Activated naive CD8-positive, alpha-beta T cell treated with anti-CD3 and anti-CD28 coated beads, Interleukin-2, amount 50 U/mL, for 24 hours (primary cell): Measurements from ENCODE around the gene VWA8.
"Not testable (repeated sequence)": the region's sequence is repeated elsewhere in the genome, so short reads cannot be mapped to it uniquely, and the experiment has no call there.

Source experiments
- ATAC-seq: fragments of 150-1000 bp; cut with Tn5 transposase; one replicate; pipeline ENCODE4 v1.10.0; 2021
- DNase-seq: peaks from one replicate; pipeline ENCODE4 v3.0.0; 2021
- H3K27ac Mint-ChIP-seq: one replicate; pipeline ENCODE4 v1.8.0; 2021; ENCODE audit warnings: mild to moderate bottlenecking, mixed read lengths
- H3K27me3 Mint-ChIP-seq: one replicate; pipeline ENCODE4 v1.8.0; 2021; ENCODE audit warnings: mixed read lengths
- H3K36me3 Mint-ChIP-seq: one replicate; pipeline ENCODE4 v1.8.0; 2021; ENCODE audit warnings: low read depth, mixed read lengths
- H3K4me1 Mint-ChIP-seq: one replicate; pipeline ENCODE4 v1.8.0; 2021; ENCODE audit warnings: mixed read lengths
- H3K4me3 Mint-ChIP-seq: one replicate; pipeline ENCODE4 v1.8.0; 2021; ENCODE audit warnings: mild to moderate bottlenecking, moderate library complexity, mixed read lengths
- H3K9me3 Mint-ChIP-seq: one replicate; pipeline ENCODE4 v1.8.0; 2021; ENCODE audit warnings: mixed read lengths

Gene VWA8

GRCh38 chr13:41637032-41637431, 323.9 kb downstream of the VWA8 start:
- not testable (repeated sequence) for DNase-seq, H3K27me3 Mint-ChIP-seq, H3K27ac Mint-ChIP-seq, H3K9me3 Mint-ChIP-seq, H3K4me3 Mint-ChIP-seq, ATAC-seq, H3K4me1 Mint-ChIP-seq, H3K36me3 Mint-ChIP-seq

GRCh38 chr13:41636590-41636989, 324.3 kb downstream of the VWA8 start:
- H3K27ac Mint-ChIP-seq, DNase-seq, H3K36me3 Mint-ChIP-seq, H3K9me3 Mint-ChIP-seq, H3K4me3 Mint-ChIP-seq, ATAC-seq, H3K4me1 Mint-ChIP-seq, H3K27me3 Mint-ChIP-seq: not testable (repeated sequence)

DNA sequence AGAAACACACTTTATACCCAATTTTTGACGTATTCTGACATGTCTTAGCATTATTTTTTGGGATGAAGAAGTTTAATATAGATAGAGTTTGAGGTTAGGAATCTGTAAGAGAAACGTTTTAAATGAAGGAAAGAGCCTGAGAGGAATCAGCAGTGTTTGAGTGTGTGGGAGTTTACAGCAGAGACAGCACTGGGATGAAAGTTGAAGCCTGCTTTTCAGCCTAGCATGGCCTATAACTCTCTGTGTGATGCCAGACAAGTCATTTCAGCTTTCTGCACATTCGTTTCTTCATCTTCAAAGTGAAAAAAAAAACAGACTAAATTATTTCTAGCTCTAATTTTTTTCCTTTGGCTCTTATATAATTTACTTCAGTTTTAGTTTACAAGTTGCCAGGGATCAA, 326.5 kb downstream of the VWA8 start:
- Mint-ChIP-seq H3K27me3 (no peaks in the 10 kb centered on the region), H3K36me3 (peaks cover 4% of the 10 kb centered on the region), H3K4me1 (no peaks in the 10 kb centered on the region), H3K4me3 (no peak overlapping the region), H3K27ac (no peak overlapping the region), H3K9me3 (no peaks in the 10 kb centered on the region)
- DNase-seq (no peak), ATAC-seq (no peak)

GRCh38 chr13:41633776-41634175, 327.1 kb downstream of the VWA8 start:
- no peak overlapping the region for H3K27ac Mint-ChIP-seq
- no peaks in the 10 kb centered on the region for H3K9me3 Mint-ChIP-seq
- no peak for DNase-seq
- peaks cover 7% of the 10 kb centered on the region for H3K36me3 Mint-ChIP-seq
- H3K4me1 Mint-ChIP-seq: no peaks in the 10 kb centered on the region
- H3K4me3 Mint-ChIP-seq: no peak overlapping the region
- no peaks in the 10 kb centered on the region for H3K27me3 Mint-ChIP-seq
- ATAC-seq: no peak

- Mint-ChIP-seq H3K4me3 (no peak overlapping the region), H3K36me3 (peaks cover 6% of the 10 kb centered on the region), H3K27me3 (no peaks in the 10 kb centered on the region), H3K4me1 (no peaks in the 10 kb centered on the region), H3K27ac (no peak overlapping the region), H3K9me3 (no peaks in the 10 kb centered on the region)
- DNase-seq (no peak), ATAC-seq (no peak)
Observed at GRCh38 chr13:41631296-41631965, 329.5 kb downstream of the VWA8 start.

GRCh38 chr13:41627425-41627824, 333.5 kb downstream of the VWA8 start:
- Mint-ChIP-seq H3K27me3 (no peaks in the 10 kb centered on the region), H3K9me3 (no peaks in the 10 kb centered on the region), H3K27ac (no peak overlapping the region), H3K4me1 (no peaks in the 10 kb centered on the region), H3K4me3 (no peak overlapping the region), H3K36me3 (peaks cover 7% of the 10 kb centered on the region)
- no peak for DNase-seq
- ATAC-seq: no peak

- no peak overlapping the region for H3K27ac Mint-ChIP-seq
- H3K4me1 Mint-ChIP-seq: no peaks in the 10 kb centered on the region
- no peaks in the 10 kb centered on the region for H3K27me3 Mint-ChIP-seq
- H3K36me3 Mint-ChIP-seq: peaks cover 19% of the 10 kb centered on the region
- DNase-seq: no peak
- peaks cover 4% of the 10 kb centered on the region for H3K9me3 Mint-ChIP-seq
- no peak overlapping the region for H3K4me3 Mint-ChIP-seq
- no peak for ATAC-seq
Observed at GRCh38 chr13:41624041-41624440, 336.9 kb downstream of the VWA8 start.

DNA sequence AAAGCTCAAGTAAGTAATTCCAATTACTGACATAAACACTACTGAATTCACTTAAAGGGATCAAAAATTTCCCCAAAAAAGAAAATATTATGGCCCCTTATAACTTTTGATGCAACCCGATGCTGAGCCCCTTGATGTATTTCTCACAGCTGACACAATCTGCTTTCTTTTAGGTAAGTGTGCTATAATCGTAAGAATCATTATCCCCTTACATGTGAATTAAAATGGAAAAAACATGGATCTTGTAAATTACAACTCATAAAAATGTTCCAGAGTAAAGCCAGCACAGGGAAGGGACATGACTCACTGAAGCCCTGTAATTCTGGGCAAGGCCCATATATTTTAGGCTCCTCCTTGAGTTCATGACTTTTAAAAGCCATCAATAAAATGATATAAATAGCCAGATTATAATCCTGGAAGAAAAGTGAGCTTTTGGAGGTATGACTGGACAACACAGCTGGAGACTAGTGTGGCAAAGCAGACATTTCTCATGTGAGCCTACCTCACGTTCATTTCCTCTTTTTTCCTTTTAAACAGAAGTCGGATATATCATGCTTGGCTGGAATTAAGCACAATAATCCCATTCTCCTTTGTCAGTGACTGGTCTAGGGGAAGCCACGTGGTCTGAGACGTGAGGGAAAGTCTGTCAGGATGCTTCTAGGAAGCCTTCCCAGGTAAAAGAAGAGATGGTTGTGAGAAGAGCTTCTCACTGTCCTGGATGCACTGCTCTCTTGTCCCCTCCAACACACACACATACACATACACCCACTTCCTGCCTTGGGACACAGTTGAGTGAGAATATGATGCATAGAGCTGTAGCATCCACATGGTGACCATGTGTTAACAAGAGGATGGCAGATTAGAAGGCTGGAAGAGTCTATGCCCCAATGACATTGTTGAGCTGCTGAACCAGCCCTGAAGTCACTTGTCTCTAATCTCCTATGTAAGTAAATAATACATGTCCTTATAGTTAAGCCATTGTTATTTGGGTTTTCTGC, 338.2 kb downstream of the VWA8 start:
- no peak for DNase-seq
- no peaks in the 10 kb centered on the region for H3K27me3 Mint-ChIP-seq
- no peaks in the 10 kb centered on the region for H3K4me1 Mint-ChIP-seq
- no peak for ATAC-seq
- no peak overlapping the region for H3K4me3 Mint-ChIP-seq
- H3K27ac Mint-ChIP-seq: no peak overlapping the region
- peaks cover 16% of the 10 kb centered on the region for H3K36me3 Mint-ChIP-seq
- peaks cover 8% of the 10 kb centered on the region for H3K9me3 Mint-ChIP-seq

DNA sequence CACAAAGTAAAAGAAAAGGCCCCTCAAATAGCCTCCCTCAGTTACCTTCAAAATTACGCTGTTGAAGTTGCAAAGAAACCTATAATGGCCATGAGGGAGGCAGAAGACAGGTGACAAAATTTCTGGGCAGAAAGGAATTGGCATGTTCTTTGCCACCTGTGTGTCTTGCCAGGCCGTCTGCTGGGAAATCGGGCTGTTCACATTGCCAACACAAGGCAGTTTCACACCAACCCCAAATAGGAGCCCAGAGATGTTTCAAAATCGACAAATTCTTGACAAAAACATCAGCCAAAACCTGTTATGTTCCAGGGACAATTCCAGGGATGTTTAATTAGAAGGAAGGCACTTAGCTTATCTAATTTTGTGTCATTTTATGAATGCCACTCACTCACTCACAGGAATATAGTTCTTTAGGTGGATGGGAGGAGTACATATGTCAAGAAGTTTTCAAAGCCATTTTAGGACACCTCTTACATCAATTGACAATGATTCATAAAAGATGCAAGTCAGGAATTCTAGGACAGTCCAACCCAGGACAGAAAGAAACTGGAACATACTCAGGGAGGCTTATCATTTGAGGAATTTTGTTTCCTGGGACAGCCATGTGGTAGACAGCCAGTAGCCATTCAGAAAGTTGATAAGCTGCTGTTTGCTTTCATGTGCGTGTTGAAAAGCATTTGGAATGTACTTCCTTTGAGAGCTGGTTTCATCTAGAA, 339.0 kb downstream of the VWA8 start:
- no peaks in the 10 kb centered on the region for H3K4me1 Mint-ChIP-seq
- no peak for DNase-seq
- H3K4me3 Mint-ChIP-seq: no peak overlapping the region
- peaks cover 8% of the 10 kb centered on the region for H3K9me3 Mint-ChIP-seq
- no peaks in the 10 kb centered on the region for H3K27me3 Mint-ChIP-seq
- no peak overlapping the region for H3K27ac Mint-ChIP-seq
- H3K36me3 Mint-ChIP-seq: peaks cover 16% of the 10 kb centered on the region
- ATAC-seq: no peak

- ATAC-seq, H3K9me3 Mint-ChIP-seq, H3K27me3 Mint-ChIP-seq, H3K4me3 Mint-ChIP-seq, H3K27ac Mint-ChIP-seq, DNase-seq, H3K4me1 Mint-ChIP-seq: not testable (repeated sequence)
- peaks cover 33% of the 10 kb centered on the region for H3K36me3 Mint-ChIP-seq
Observed at GRCh38 chr13:41617633-41618032, 343.3 kb downstream of the VWA8 start.

DNA sequence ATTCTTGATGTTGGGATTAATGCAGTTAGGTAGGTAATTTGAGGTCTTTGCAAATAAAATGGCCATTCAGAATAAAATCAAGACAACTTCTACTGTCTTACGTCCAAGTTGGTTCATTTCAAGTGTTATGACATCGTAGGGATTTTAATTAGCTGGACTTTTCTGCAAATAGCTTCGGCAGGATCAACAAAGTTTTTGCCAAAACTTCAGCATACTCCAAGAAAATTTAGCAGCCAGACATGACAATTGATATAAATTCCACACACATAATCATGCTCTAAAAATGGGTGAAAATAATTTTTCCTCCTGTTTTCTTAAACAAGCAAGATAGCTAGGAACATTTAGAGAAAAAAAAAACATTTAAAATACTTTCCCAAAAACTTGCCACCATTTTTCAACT, 344.8 kb downstream of the VWA8 start:
- Mint-ChIP-seq H3K4me1 (no peaks in the 10 kb centered on the region), H3K9me3 (peaks cover 8% of the 10 kb centered on the region), H3K4me3 (no peak overlapping the region), H3K27me3 (no peaks in the 10 kb centered on the region), H3K27ac (no peak overlapping the region), H3K36me3 (peaks cover 33% of the 10 kb centered on the region)
- DNase-seq (no peak), ATAC-seq (no peak)

DNA sequence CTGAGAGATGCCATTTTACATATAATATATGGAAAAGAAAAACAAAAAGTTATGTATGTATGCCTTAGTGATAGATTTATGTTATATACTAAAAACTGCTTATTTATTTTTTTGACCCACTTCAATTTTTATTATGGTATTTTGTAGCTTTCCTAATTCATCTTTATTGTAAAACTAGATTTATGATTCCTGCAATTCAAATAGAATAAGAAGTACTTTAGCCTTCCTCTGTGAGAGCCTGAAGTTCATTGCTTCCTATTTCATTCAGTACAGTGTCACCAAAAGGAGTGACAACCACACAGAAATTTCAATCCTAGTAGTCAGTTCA, 345.4 kb downstream of the VWA8 start:
- H3K4me3 Mint-ChIP-seq: no peak overlapping the region
- H3K27ac Mint-ChIP-seq: no peak overlapping the region
- DNase-seq: no peak
- peaks cover 8% of the 10 kb centered on the region for H3K9me3 Mint-ChIP-seq
- H3K4me1 Mint-ChIP-seq: no peaks in the 10 kb centered on the region
- H3K36me3 Mint-ChIP-seq: peaks cover 38% of the 10 kb centered on the region
- no peaks in the 10 kb centered on the region for H3K27me3 Mint-ChIP-seq
- ATAC-seq: no peak

- no peak for DNase-seq
- Mint-ChIP-seq H3K27me3 (no peaks in the 10 kb centered on the region), H3K4me1 (no peaks in the 10 kb centered on the region), H3K27ac (no peak overlapping the region), H3K9me3 (peaks cover 8% of the 10 kb centered on the region), H3K4me3 (no peak overlapping the region), H3K36me3 (peaks cover 35% of the 10 kb centered on the region)
- no peak for ATAC-seq
Observed at GRCh38 chr13:41614671-41615527, 346.0 kb downstream of the VWA8 start.

DNA sequence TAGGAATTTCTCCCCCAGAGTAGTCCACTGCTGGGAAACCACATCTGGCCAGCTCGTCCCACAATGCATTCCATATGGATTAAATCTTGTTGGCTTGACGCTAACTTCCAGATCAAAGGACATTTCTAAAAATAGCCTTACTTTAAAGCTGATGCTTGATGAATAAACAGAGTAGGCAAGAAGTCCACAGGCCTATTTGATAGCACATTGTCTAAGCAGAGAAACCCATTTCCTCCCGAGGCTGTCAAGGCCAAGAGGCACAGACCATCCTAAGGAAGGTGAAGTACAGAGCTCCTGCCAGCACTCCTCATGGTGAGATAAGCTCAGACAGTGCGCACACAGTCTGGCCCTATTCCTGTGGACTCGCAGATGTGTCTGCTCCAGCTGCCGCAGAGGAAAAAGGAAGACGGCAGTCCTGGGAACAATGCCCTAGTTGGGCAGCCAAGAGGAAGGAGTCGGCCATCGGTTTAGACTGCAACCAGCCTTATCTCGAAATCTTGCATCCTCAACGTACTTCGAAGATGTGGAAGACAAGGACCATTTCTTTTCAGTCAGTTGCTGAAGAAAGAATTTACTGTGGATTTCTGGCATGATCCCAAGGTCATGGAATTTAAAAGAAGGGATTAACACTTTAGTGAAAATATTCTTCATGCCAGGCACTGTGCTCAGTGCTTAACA, 346.8 kb downstream of the VWA8 start:
- Mint-ChIP-seq H3K9me3 (peaks cover 5% of the 10 kb centered on the region), H3K4me1 (no peaks in the 10 kb centered on the region)

More for the DNA sequence above, 346.8 kb downstream of the VWA8 start:
- ATAC-seq: no peak
- H3K27ac Mint-ChIP-seq: no peak overlapping the region
- DNase-seq: no peak
- peaks cover 33% of the 10 kb centered on the region for H3K36me3 Mint-ChIP-seq
- no peaks in the 10 kb centered on the region for H3K27me3 Mint-ChIP-seq
- no peak overlapping the region for H3K4me3 Mint-ChIP-seq
